OCI-LY3 (cell line): ENCODE measurements around the gene PNPLA2.

Source experiments
- CTCF ChIP-seq: fragments of 200-600, 300-600 bp; sonication (generic); IDR thresholded peaks from 2 replicates; pipeline ENCODE4 v1.5.1; 2014; ENCODE audit warnings: antibody characterized with exemption, low read length, low read depth
- EZH2phosphoT487 ChIP-seq: fragments of 200-600 bp; shearing (Covaris generic); IDR thresholded peaks from 2 replicates; pipeline ENCODE4 v1.6.1; 2018; ENCODE audit warnings: antibody characterized with exemption, mixed run types, low read depth

- no peak for TF ChIP-seq CTCF
- TF ChIP-seq EZH2phosphoT487: no peak
Measured at GRCh38 chr11:855330-855674, 36.6 kb downstream of the PNPLA2 start.
